ENCODE results near the gene PNO1.

Gene PNO1

GRCh38 chr2:68189991-68190784 is 32.5 kb downstream of the PNO1 start:
- no peak overlapping the region for H3K4me3 ChIP-seq (ENCODE audit: low read depth, low read length)
- in situ Hi-C loops (cut with HindIII; ENCODE audit: low sequenced_read_pairs), result no loop called here
- DNase-seq (ENCODE audit: low read depth, low spot score), result no peak
- TF ChIP-seq CTCF (IDR thresholded peaks at IDR 0.05; ENCODE audit: low read depth, low read length), result no peak

- peak; percentile 71 for DNase-seq (ENCODE audit: low read depth, low spot score)
These were observed 33.5 kb downstream of the PNO1 start for GRCh38 chr2:68190991-68191731.

GRCh38 chr2:68193144-68193543 is 35.5 kb downstream of the PNO1 start:
- DNase-seq (ENCODE audit: low read depth, low spot score), result no peak
- in situ Hi-C loops (cut with HindIII; ENCODE audit: low sequenced_read_pairs), result no loop called here
- TF ChIP-seq CTCF (IDR thresholded peaks at IDR 0.05; ENCODE audit: low read depth, low read length), result no peak
- no peak overlapping the region for H3K4me3 ChIP-seq (ENCODE audit: low read depth, low read length)

More at GRCh38 chr2:68190991-68191731, 33.5 kb downstream of the PNO1 start:
- in situ Hi-C loops (cut with HindIII; ENCODE audit: low sequenced_read_pairs), result no loop called here
- TF ChIP-seq CTCF (IDR thresholded peaks at IDR 0.05; ENCODE audit: low read depth, low read length), result no peak
- H3K4me3 ChIP-seq (ENCODE audit: low read depth, low read length), result no peak overlapping the region

- in situ Hi-C loops (cut with HindIII; ENCODE audit: low sequenced_read_pairs), result no loop called here
- peak; percentile 66 for DNase-seq (ENCODE audit: low read depth, low spot score)
- no peak overlapping the region for H3K4me3 ChIP-seq (ENCODE audit: low read depth, low read length)
- TF ChIP-seq CTCF (IDR thresholded peaks at IDR 0.05; ENCODE audit: low read depth, low read length), result no peak
These were observed 36.2 kb downstream of the PNO1 start for GRCh38 chr2:68193787-68194372.

GRCh38 chr2:68195096-68195495 is 37.4 kb downstream of the PNO1 start:
- TF ChIP-seq CTCF (IDR thresholded peaks at IDR 0.05; ENCODE audit: low read depth, low read length), result no peak
- in situ Hi-C loops (cut with HindIII; ENCODE audit: low sequenced_read_pairs), result no loop called here
- no peak overlapping the region for H3K4me3 ChIP-seq (ENCODE audit: low read depth, low read length)
- no peak for DNase-seq (ENCODE audit: low read depth, low spot score)

GRCh38 chr2:68196120-68196716 is 38.5 kb downstream of the PNO1 start:
- peak; percentile 51 for TF ChIP-seq CTCF (IDR thresholded peaks at IDR 0.05; ENCODE audit: low read depth, low read length)
- peak; percentile 53 for DNase-seq (ENCODE audit: low read depth, low spot score)
- in situ Hi-C loops (cut with HindIII; ENCODE audit: low sequenced_read_pairs), result no loop called here

More at GRCh38 chr2:68196120-68196716, 38.5 kb downstream of the PNO1 start:
- H3K4me3 ChIP-seq (ENCODE audit: low read depth, low read length), result no peak overlapping the region
